Keratinocyte (primary cell): ENCODE results near the gene ENO1.

Experiments used
- EZH2 ChIP-seq: IDR thresholded peaks from one replicate; pipeline ENCODE4 v1.6.1; 2012; ENCODE audit warnings: inconsistent platforms, mild to moderate bottlenecking, low read length, moderate library complexity
- TF ChIP-seq, protein P1 (sequence below), 3 experiments: IDR thresholded peaks in 1 of 3; conservative IDR thresholded peaks in 1 of 3; optimal IDR thresholded peaks in 1 of 3; 2 replicates in 2 of 3; 3 replicates in 1 of 3; pipeline versions ENCODE3 to v1.5.1; 2011; ENCODE audit warnings: low read length in 3 of 3, mild to moderate bottlenecking in 3 of 3, moderate library complexity in 2 of 3, control low read depth in 1 of 3, inconsistent platforms in 1 of 3; ENCODE audit not compliant: insufficient read depth in 2 of 3; ENCODE audit errors: extremely low read depth in 1 of 3

DNA sequence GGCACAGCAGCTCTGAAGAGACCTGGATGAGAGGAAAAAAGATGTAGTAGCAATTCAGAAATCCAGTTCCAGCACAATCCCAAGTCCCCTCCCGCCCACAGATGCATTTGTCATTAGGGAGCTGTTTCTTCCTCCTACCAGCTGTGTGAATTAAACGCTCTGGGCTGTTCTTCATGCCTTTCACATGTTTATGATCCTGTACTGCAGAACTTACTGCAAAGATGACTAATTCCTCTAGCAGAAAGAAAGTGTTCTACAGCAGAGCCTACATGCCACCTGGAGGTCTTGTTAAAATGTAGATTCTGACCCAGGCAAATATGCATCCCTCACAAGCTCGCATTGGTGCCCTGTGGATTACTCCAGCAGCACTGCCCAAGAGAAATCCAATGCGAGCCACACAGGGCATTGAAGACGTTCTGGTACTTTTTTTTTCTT, 6.5 kb downstream of the ENO1 start:
- TF ChIP-seq, protein P1, sequence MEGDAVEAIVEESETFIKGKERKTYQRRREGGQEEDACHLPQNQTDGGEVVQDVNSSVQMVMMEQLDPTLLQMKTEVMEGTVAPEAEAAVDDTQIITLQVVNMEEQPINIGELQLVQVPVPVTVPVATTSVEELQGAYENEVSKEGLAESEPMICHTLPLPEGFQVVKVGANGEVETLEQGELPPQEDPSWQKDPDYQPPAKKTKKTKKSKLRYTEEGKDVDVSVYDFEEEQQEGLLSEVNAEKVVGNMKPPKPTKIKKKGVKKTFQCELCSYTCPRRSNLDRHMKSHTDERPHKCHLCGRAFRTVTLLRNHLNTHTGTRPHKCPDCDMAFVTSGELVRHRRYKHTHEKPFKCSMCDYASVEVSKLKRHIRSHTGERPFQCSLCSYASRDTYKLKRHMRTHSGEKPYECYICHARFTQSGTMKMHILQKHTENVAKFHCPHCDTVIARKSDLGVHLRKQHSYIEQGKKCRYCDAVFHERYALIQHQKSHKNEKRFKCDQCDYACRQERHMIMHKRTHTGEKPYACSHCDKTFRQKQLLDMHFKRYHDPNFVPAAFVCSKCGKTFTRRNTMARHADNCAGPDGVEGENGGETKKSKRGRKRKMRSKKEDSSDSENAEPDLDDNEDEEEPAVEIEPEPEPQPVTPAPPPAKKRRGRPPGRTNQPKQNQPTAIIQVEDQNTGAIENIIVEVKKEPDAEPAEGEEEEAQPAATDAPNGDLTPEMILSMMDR (optimal IDR thresholded peaks at IDR 0.05 in 1 of 3, IDR thresholded peaks at IDR 0.05 in 1 of 3, conservative IDR thresholded peaks at IDR 0.05 in 1 of 3; ENCODE audit: extremely low read depth in 1 of 3, insufficient read depth in 2 of 3, low read length in 3 of 3) = no peak
- no peak for TF ChIP-seq EZH2
